GM12865 (cell line): ENCODE measurements around the gene BMPR1A.

Experiments
- DNase-seq: peaks from one replicate; pipeline ENCODE4 v3.0.0; 2010; ENCODE audit warnings: low read depth
- H3K4me3 ChIP-seq: 2 replicates; pipeline ENCODE4 v1.5.1; 2011; ENCODE audit warnings: mild to moderate bottlenecking, low read depth, low read length, control low read depth
- TF ChIP-seq, protein P1 (sequence below): IDR thresholded peaks from 2 replicates; pipeline ENCODE4 v1.5.1; 2011; ENCODE audit warnings: low read length, control low read depth, low read depth, inconsistent platforms; ENCODE audit not compliant: insufficient read depth; ENCODE audit errors: missing control alignments

BMPR1A gene

DNA sequence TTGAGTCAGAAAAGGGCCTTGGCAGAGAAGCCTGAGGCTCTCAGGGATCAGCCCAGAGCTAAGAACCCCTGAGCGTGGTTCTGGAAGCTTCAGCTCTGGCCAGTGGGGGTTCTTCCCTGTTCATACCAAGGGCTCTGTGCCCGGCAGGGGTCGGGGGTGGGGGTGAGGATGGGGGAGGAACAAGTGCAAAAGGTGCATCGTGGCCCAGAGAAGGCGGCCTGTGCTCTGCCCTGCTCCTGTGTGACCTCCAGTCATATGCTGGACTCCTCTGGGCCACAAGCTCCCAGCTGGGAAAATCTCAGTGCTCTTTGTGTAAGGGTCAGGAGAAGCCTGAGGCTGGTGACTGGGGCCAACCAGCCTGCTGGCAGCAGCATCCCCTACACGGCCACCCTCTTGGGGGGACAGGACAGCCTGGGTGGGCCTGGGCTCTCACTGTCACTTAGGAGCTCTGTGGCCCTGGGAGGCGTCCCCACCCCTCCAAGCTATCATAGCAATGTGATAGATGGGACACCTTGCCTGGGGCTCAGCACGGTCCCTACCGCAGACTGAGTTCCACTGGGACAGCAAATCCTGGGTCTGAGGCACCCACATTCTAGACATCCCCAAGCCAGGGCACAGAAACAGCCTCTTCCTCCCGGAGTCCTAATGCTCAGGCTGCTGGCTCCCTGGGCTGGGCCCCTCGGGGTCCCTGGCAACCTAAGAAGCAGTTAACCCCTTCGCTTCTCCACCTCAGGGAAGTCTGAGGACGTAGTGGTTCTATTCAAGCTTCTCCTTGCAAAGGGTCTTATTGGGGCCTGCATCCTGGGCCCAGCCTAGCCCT is 198.5 kb downstream of the BMPR1A start:
- TF ChIP-seq, protein P1, sequence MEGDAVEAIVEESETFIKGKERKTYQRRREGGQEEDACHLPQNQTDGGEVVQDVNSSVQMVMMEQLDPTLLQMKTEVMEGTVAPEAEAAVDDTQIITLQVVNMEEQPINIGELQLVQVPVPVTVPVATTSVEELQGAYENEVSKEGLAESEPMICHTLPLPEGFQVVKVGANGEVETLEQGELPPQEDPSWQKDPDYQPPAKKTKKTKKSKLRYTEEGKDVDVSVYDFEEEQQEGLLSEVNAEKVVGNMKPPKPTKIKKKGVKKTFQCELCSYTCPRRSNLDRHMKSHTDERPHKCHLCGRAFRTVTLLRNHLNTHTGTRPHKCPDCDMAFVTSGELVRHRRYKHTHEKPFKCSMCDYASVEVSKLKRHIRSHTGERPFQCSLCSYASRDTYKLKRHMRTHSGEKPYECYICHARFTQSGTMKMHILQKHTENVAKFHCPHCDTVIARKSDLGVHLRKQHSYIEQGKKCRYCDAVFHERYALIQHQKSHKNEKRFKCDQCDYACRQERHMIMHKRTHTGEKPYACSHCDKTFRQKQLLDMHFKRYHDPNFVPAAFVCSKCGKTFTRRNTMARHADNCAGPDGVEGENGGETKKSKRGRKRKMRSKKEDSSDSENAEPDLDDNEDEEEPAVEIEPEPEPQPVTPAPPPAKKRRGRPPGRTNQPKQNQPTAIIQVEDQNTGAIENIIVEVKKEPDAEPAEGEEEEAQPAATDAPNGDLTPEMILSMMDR: no peak
- DNase-seq: no peak
- no peak overlapping the region for H3K4me3 ChIP-seq

DNA sequence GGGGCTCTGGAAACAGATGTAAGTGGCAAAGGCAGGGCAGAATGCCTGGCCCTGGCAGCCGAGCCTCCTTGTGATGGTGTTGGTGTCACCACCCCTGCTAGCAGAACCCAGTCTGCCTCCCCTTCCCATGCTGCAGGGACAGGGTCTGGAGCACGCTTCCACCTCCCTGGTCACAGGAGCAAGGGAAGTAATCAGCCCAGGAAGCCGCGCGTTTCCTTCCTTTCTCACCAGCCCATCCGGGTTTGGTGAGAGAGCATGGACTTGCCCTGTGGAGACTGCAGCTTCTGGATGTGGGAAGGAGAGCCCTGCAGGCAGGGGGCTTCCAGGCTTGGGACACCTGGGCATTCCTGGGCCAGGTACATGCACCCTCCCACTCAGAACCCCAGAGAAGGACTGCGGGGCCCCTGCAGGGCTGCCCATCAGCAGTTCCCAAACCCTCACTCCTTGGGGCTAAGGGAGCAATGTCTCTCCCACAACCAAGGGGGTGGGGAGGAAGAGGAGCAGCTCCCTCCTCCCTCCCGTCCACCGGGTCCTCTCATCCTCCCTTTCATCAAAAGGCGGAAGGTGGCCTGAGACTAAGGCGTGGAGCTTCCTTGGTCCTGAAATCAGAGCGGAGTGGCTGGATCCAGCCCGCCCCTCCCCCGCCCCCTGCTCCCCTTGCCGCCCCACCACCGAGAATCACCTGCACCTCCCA is 199.2 kb downstream of the BMPR1A start:
- no peak overlapping the region for H3K4me3 ChIP-seq
- TF ChIP-seq, protein P1: no peak
- DNase-seq: no peak

DNA sequence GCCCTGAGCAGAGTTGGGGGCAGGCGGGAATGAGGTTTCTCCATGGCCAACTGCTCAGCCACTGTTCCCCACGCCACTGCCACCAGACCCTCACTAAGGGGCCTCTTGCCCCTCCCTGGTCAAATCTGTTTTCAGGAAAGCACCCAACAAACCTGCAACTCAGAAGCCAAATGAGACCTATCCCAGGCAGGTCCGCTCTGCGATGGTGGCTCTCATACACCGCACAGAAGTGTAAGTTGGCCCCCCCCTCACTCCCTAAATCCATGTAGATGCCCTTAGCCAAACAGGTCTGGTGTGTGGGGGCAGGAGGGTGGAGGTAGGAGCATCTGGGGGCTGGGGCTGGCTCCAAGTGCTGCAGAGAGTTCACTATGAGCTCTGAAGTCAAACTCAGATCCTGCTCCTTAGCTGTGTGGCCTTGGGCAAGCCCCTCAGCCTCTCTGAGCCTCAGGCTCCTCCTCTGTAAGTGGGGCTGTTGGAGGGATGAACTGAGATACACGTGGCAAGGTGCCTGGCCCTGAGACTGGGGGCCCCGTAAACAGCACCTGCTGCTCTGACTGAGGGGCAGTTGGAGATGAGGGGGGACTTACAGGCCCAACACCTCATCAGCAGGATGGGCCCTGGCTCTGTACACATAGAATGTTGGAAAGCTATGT is 199.9 kb downstream of the BMPR1A start:
- TF ChIP-seq, protein P1: no peak
- no peak for DNase-seq
- H3K4me3 ChIP-seq: no peak overlapping the region

DNA sequence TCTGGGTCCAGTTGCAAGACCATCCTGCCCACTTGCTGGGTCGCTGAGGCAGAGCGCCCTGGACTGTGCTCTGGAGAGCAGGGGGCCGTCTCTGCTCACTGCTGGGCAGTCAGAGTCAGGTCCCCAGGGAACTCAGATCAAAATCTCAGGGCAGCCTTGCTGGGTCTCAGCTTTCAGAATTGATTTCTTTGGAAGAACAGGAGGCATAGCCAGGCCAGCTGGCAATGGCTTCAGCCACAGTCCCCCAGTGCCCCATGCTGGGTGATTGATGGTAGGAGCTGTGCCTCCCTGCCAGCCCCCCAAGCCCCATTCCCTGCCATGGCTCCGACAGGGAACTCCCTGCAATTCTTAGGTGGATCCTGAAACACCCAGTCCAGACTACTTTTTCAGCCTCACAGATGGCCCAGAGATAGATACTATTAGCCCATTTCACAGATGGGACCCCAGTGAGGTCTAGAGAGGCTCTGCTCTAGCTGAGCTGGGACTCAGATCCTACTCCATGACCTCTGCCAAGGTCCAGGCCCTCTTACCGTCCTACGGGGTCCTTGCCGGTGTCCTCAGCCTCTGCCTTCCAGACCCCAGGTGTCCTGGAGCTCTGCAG is 200.5 kb downstream of the BMPR1A start:
- TF ChIP-seq, protein P1: no peak
- no peak for DNase-seq
- H3K4me3 ChIP-seq: no peak overlapping the region

DNA sequence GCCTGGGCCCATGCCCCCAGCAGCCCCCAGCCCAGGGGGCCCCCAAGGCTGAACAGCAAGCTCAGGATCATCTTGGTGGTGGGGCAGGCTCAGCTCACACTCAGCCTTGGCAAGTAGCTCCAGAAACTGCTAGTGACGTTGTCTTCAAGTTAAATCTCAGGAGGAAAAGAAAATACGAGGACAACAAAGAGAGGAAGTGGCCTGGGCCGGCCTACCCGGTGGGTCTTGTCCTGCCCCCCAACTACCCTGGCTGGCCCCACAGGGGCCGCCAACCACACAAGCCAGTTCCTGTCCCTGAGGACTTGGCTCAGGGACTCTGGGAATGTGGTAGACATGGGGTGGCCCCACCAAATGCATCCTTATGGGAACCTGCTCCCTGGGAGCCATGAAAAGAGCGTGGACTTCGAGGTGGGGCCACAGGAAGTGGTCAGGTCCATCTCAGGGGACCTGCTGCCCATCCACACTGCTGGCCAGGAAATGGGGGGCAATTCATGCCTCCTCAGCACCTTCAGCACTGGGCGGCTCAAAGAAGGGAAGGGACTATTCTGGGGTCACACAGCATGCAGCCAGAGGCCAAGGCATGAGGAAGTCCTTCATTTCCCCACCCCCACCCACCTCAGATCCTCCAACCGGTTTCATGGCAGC is 201.2 kb downstream of the BMPR1A start, which contains the start of gene MMRN2:
Gene MMRN2, minus strand, starts transcription at position 145 of the 645 bp plus-strand sequence. Its CDS starts 74 bp downstream, at position 71.
- no peak within 1 kb of the TSS for H3K4me3 ChIP-seq
- no peak for DNase-seq
- TF ChIP-seq, protein P1: no peak
